GM21367 (cell line): ENCODE data around the gene AHCYL1.

Source experiments
- ATAC-seq: cut with Tn5 transposase; IDR thresholded peaks from one replicate; pipeline ENCODE4 v1.9.1; 2021; ENCODE audit not compliant: unreplicated experiment

Gene AHCYL1

GRCh38 chr1:110059133-110059863, 74.7 kb downstream of the AHCYL1 start:
- no peak for ATAC-seq

GRCh38 chr1:110060034-110060661, 75.6 kb downstream of the AHCYL1 start:
- ATAC-seq: no peak

- ATAC-seq: no peak
Observed at GRCh38 chr1:110060662-110061060, 76.1 kb downstream of the AHCYL1 start.

GRCh38 chr1:110061341-110061740, 76.8 kb downstream of the AHCYL1 start:
- no peak for ATAC-seq

- no peak for ATAC-seq
Observed at GRCh38 chr1:110062612-110063011, 78.0 kb downstream of the AHCYL1 start.

- ATAC-seq: no peak
Observed at GRCh38 chr1:110063781-110064180, 79.2 kb downstream of the AHCYL1 start.

- no peak for ATAC-seq
Observed at GRCh38 chr1:110064576-110065337, 80.2 kb downstream of the AHCYL1 start.

GRCh38 chr1:110065841-110066240, 81.3 kb downstream of the AHCYL1 start:
- ATAC-seq: no peak

GRCh38 chr1:110067479-110067892, 82.9 kb downstream of the AHCYL1 start:
- ATAC-seq: no peak

- no peak for ATAC-seq
Observed at GRCh38 chr1:110067893-110068645, 83.5 kb downstream of the AHCYL1 start.

GRCh38 chr1:110068646-110069403, 84.3 kb downstream of the AHCYL1 start:
- no peak for ATAC-seq

GRCh38 chr1:110069404-110070281, 85.1 kb downstream of the AHCYL1 start:
- ATAC-seq: no peak

- no peak for ATAC-seq
Observed at GRCh38 chr1:110070282-110070669, 85.7 kb downstream of the AHCYL1 start.

- ATAC-seq: no peak
Observed at GRCh38 chr1:110070671-110071242, 86.2 kb downstream of the AHCYL1 start, which contains the start of gene ALX3. Gene ALX3 (minus strand): TSS chr1:110070672. CDS start chr1:110070612, 60 bp downstream.
